Measurements from ENCODE around the gene LMNTD1.

DNA sequence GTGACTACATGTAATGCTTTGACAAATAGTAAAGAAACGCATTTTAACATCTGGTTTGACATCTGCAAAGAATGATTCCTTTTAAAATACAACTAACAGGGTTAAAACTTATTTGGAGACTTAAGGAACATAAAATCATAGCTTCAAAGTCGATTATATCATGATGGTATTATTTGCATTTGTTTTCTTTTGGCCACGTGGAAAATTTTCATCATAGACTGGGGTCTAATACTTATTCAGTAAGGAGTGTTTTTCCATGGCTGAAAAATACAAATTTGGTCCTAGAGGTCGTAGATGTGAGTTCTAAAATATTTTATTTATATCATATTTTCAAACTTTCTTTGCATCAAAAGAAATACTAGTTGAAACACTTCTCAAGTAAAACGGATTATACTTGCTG lies 31.5 kb upstream of the LMNTD1 start:
- TF ChIP-seq CTCF (conservative IDR thresholded peaks at IDR 0.05), result no peak
- no peak for TF ChIP-seq ZFX (IDR thresholded peaks at IDR 0.05)

All from C4-2B (cell line).